Gastrocnemius medialis (tissue), 4 donors: ENCODE data around the gene PRG3. TPM values are rescaled to one million over a fixed set of nuclear protein-coding genes. Genes with fewer than 3 reads are reported as not detected.

Experiments used
- ATAC-seq, 2 donors: fragments of 150-250 bp; one replicate each; pipeline ENCODE4 v1.9.1; 2016
- DNase-seq, 2 donors: peaks; one replicate each; pipeline ENCODE4 v3.0.0-alpha.2; 2019
- H3K27ac ChIP-seq, 4 donors: fragments of 200-600 bp; sonication (generic); 1 replicate in 1 of 4; 2 replicates in 3 of 4; pipeline ENCODE4 v1.5.1; 2016 to 2018; ENCODE audit warnings: mild to moderate bottlenecking in 2 of 4, moderate library complexity in 1 of 4
- H3K27me3 ChIP-seq, 3 donors: fragments of 200-600 bp; sonication (generic) in 2 of 3; 1 replicate in 1 of 3; 2 replicates in 2 of 3; pipeline versions ENCODE4 v1.5.1 to v1.6.0; 2016 to 2019; ENCODE audit warnings: mild to moderate bottlenecking in 1 of 3, moderate library complexity in 1 of 3
- H3K36me3 ChIP-seq, 2 donors: fragments of 200-600 bp; sonication (generic) in 1 of 2; one replicate each; pipeline ENCODE4 v1.5.1; 2017 to 2018
- H3K4me1 ChIP-seq, 2 donors: fragments of 200-600 bp; sonication (generic) in 1 of 2; one replicate each; pipeline ENCODE4 v1.5.1; 2016 to 2017; ENCODE audit warnings: mild to moderate bottlenecking in 2 of 2
- H3K4me3 ChIP-seq, 4 donors: fragments of 200-600 bp; sonication (generic) in 3 of 4; 1 replicate in 1 of 4; 2 replicates in 3 of 4; pipeline ENCODE4 v1.5.1; 2016 to 2019; ENCODE audit warnings: mild to moderate bottlenecking in 2 of 4
- H3K9me3 ChIP-seq, 3 donors: fragments of 200-600 bp; sonication (generic) in 2 of 3; 1 replicate in 1 of 3; 2 replicates in 2 of 3; pipeline ENCODE4 v1.5.1; 2016 to 2019
- CTCF ChIP-seq, 5 experiments: fragments of 450-650 bp in 3 of 5; fragments of 200-600 bp in 2 of 5; sonication (generic) in 2 of 5; IDR thresholded peaks in 4 of 5; conservative IDR thresholded peaks in 1 of 5; 1 replicate in 4 of 5; 2 replicates in 1 of 5; pipeline ENCODE4 v1.5.1; 2016 to 2019; ENCODE audit warnings: antibody characterized with exemption in 5 of 5, mild to moderate bottlenecking in 3 of 5, moderate library complexity in 3 of 5
- POLR2A ChIP-seq, 2 donors: fragments of 450-650 bp; IDR thresholded peaks; one replicate each; pipeline ENCODE4 v1.6.1; 2017; ENCODE audit warnings: antibody characterized with exemption in 2 of 2, mild to moderate bottlenecking in 2 of 2, moderate library complexity in 2 of 2
- in situ Hi-C, 4 donors: fragments of 200-750 bp; cut with MboI; loops; one replicate each; pipeline versions ENCODE4 v1.15.0 to v1.8.0; 2017; ENCODE audit warnings: low sequenced_read_pairs in 4 of 4
- intact Hi-C: fragments of 100-400 bp; cut with DNase I; formaldehyde crosslinking; loops from one replicate; pipeline ENCODE4 v1.15.1; 2023; ENCODE audit warnings: low total_unique reads
- total RNA-seq, 4 donors: library from RNA; depleted of rRNA; stranded (reverse); fragments of >200 nt; gene quantifications; one replicate each; pipeline versions ENCODE4 v1.1.0 to v1.2.3, GENCODE V29; 2016

The PRG3 gene
- total RNA-seq, 4 donors from 2014 or later, result not detected

- ATAC-seq, result peak in 1 of 2 donors; percentile 7
- peak overlapping the region; percentile 92 to 98 (median 96) for H3K4me3 ChIP-seq
- no peak for TF ChIP-seq POLR2A (IDR thresholded peaks at IDR 0.05)
- TF ChIP-seq CTCF (IDR thresholded peaks at IDR 0.05 in 4 of 5, conservative IDR thresholded peaks at IDR 0.05 in 1 of 5), result no peak
- no peak for DNase-seq
- H3K4me1 ChIP-seq, result peaks cover 16 to 18% of the 10 kb centered on the region in 2 donors
- H3K36me3 ChIP-seq, result peaks cover 0 to 22% of the 10 kb centered on the region in 2 donors
- intact Hi-C loops, result no loop called here
- H3K9me3 ChIP-seq, result no peaks in the 10 kb centered on the region
- no peaks in the 10 kb centered on the region for H3K27me3 ChIP-seq
- H3K27ac ChIP-seq, result peak overlapping the region; percentile 95 to 98 (median 96)
- in situ Hi-C loops, result loop anchor here in 3 of 4 donors (25.0 kb wide), 4 partner anchors 99 to 426 kb away; partner anchors contain the start of genes APLNR (in 1 of the 3), BTBD18 (in 1 of the 3), CTNND1 (in 1 of the 3) and YPEL4 (in 1 of the 3)
These were observed 44.8 kb downstream of the PRG3 start for GRCh38 chr11:57336111-57336666.

GRCh38 chr11:57335343-57336110, 45.4 kb downstream of the PRG3 start, which contains the start of gene SSRP1:
SSRP1 (minus strand) TSS chr11:57335892; CDS start chr11:57335121, 771 bp downstream.
- Histone ChIP-seq H3K27me3 (no peaks in the 10 kb centered on the region), H3K4me1 (peaks cover 16 to 18% of the 10 kb centered on the region in 2 donors)
- intact Hi-C loops, result no loop called here

DNA sequence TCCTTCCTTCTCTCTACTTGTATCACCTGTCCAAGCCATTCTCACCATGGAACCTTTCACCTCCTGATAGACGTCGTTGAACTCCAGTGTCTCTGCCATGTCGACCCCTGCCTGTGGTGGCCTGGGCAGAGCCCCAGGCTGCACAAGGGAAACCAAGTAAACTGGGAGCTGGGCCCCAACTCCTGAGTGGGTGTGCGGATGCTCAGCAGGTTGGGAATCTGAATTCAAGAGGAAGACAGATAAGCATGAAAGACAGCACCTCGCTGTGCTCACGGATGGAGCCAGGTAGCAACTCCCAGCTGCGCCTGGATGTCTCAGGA, 46.0 kb downstream of the PRG3 start:
- Histone ChIP-seq H3K27me3 (no peaks in the 10 kb centered on the region), H3K4me3 (peak overlapping the region; percentile 92 to 98 (median 96)), H3K27ac (peak overlapping the region; percentile 95 to 98 (median 96)), H3K4me1 (peaks cover 16 to 18% of the 10 kb centered on the region in 2 donors), H3K36me3 (peaks cover 0 to 34% of the 10 kb centered on the region in 2 donors), H3K9me3 (no peaks in the 10 kb centered on the region)
- TF ChIP-seq POLR2A (IDR thresholded peaks at IDR 0.05) (no peak), CTCF (IDR thresholded peaks at IDR 0.05 in 4 of 5, conservative IDR thresholded peaks at IDR 0.05 in 1 of 5) (no peak)
- ATAC-seq, result peak in 1 of 2 donors; percentile 20
- DNase-seq, result no peak
- intact Hi-C loops, result no loop called here
- in situ Hi-C loops, result loop anchor here in 3 of 4 donors (25.0 kb wide), 4 partner anchors 98 to 427 kb away; partner anchors contain the start of genes APLNR (in 1 of the 3), BTBD18 (in 1 of the 3), CTNND1 (in 1 of the 3) and YPEL4 (in 1 of the 3)

More at GRCh38 chr11:57335343-57336110, 45.4 kb downstream of the PRG3 start, which contains the start of gene SSRP1:
- H3K36me3 ChIP-seq, result peaks cover 0 to 29% of the 10 kb centered on the region in 2 donors
- in situ Hi-C loops, result loop anchor here in 3 of 4 donors (25.0 kb wide), 4 partner anchors 98 to 427 kb away; partner anchors contain the start of genes APLNR (in 1 of the 3), BTBD18 (in 1 of the 3), CTNND1 (in 1 of the 3) and YPEL4 (in 1 of the 3)
- peak; percentile 83 to 87 for DNase-seq
- peak within 1 kb of the TSS; percentile 92 to 98 (median 96) for H3K4me3 ChIP-seq
- no peaks in the 10 kb centered on the region for H3K9me3 ChIP-seq
- H3K27ac ChIP-seq, result peak within 1 kb of the TSS; percentile 95 to 98 (median 96)
- TF ChIP-seq CTCF (IDR thresholded peaks at IDR 0.05 in 4 of 5, conservative IDR thresholded peaks at IDR 0.05 in 1 of 5) (no peak), POLR2A (IDR thresholded peaks at IDR 0.05) (peak; percentile 26 to 51)
- peak; percentile 97 for ATAC-seq

GRCh38 chr11:57332694-57333440, 48.1 kb downstream of the PRG3 start:
- no peak for ATAC-seq
- intact Hi-C loops, result no loop called here
- DNase-seq, result no peak
- Histone ChIP-seq H3K27ac (no peak overlapping the region), H3K4me1 (peaks cover 16 to 18% of the 10 kb centered on the region in 2 donors), H3K27me3 (no peaks in the 10 kb centered on the region), H3K9me3 (no peaks in the 10 kb centered on the region), H3K36me3 (peaks cover 0 to 55% of the 10 kb centered on the region in 2 donors), H3K4me3 (no peak overlapping the region)
- no peak for TF ChIP-seq CTCF (IDR thresholded peaks at IDR 0.05 in 4 of 5, conservative IDR thresholded peaks at IDR 0.05 in 1 of 5)
- no peak for TF ChIP-seq POLR2A (IDR thresholded peaks at IDR 0.05)
- in situ Hi-C loops, result loop anchor here in 3 of 4 donors (25.0 kb wide), 4 partner anchors 96 to 429 kb away; partner anchors contain the start of genes APLNR (in 1 of the 3), BTBD18 (in 1 of the 3), CTNND1 (in 1 of the 3) and YPEL4 (in 1 of the 3)
